NCI-H460 (cell line): ENCODE data around the gene CTIF. TPM values are rescaled to one million over a fixed set of nuclear protein-coding genes. Genes with fewer than 3 reads are reported as not detected.
"Not testable (repeated sequence)": the region's sequence is repeated elsewhere in the genome, so short reads cannot be mapped to it uniquely, and the experiment has no call there.

Source experiments
- DNase-seq: peaks from one replicate; pipeline ENCODE4 v3.0.0-alpha.2; 2016; ENCODE audit warnings: low read depth; ENCODE audit errors: extremely low read depth
- total RNA-seq: library from RNA; depleted of rRNA; stranded (reverse); fragments of >200 nt; shearing (Covaris generic); gene quantifications from 2 replicates; pipeline ENCODE4 v1.2.3, GENCODE V29; 2014

The CTIF gene
- total RNA-seq, 1 experiment from 2014 or later, result 57.0 TPM

DNA sequence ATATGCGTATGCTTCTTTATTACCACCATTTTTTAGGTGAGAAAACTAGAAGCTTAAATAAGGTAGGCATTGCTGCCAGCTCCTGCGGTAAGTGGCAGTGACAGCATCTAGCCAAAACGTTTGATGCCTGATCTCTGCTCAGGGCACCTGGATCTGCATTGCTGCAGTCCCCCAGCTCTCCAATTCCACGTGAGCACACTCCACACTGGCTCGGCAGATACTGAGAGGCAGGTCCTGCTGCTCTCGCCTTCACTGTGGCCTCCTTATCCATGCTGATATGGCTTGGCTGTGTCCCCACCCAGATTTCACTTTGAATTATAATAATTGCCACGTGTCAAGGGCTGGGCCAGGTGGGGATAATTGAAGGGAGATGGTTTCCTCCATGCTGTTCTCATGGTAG is 160.9 kb downstream of the CTIF start:
- DNase-seq, result no peak

DNA sequence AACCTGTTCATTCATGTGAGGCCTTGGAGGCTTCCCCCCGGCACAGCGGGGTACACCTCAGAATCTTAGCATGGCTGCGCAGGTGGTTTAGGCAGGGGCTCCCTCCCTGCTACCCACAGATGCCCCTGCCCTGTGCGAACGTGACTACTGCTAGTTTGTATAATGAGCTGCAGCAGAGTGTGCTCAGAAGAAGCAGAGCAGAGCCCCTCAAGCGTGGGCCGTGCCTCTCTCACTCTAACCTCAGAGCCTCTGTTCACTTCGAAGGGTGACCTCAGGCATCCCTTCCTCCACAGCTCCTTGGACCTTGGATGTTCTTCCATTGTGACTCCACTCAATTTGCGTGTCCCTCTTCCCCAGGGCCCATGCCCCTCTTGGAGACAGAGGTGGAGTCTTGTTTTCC is 161.6 kb downstream of the CTIF start:
- no peak for DNase-seq

DNA sequence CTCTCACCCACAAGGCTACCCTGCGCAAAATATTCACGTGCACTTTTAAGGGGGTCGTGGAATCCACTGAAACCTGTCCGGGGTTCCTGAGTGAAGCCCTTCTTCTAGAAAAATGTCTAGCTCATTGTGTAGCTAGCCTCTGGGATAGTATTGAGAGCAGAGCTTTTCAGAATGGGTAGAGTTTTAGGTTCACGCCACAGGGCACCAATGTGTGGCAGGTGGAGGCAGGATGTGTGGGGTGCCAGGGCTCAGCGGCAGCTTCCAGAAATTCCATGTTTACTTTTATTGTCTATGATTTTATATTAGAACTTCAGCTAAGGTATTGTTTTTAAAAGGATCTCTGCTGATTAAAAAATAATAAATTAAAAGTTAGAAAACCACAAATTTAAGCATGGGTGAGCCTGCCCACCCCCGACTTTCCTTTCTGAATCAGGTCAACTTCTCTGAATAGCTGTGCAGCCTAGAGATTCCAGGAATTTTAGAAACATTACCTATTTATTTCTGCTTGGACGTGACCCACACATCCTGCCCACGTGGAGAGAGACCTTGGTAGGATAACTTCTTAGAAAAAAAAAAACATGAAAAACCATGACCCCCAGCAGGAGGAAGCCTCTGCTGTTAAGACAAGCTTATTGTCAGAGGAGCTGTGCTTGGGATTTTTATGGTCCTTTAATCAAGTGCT is 163.7 kb downstream of the CTIF start:
- no peak for DNase-seq

DNA sequence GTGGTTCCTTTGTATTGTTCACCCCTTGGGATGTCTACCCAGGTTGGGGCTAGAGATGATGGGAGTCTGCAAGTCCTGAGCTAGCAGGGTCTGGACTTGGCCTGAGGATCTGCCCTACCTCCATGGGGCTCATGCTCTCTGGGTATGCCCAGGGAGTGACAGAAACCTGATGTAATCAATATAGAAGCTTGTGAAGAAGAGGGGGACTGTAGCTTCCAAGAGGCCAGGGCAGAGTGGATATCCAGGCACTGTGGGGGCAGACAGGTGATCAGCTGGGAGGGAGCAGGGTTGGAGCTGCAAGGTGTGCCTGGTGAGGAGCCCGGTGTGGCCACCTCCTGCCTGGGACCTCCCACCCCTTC is 164.2 kb downstream of the CTIF start:
- DNase-seq, result no peak

DNA sequence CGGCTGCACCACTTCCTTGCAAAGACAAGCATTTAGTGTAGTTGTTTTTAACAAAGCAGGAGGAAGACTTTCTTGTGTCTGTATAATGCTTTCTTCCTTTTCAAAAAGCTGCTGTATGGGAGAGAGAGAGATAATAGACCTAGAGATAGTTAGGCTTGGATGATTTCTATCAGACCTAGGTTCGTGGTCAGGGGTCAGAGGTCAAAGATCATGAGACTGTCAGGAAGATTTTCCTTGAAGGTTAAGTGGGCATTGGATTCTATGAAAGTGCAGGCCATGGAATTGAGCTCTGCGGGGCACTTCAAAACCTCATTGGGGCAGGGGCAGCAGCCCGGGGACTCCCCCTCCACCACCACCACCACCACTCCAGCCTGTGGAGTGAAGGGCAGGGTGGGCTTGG is 164.6 kb downstream of the CTIF start:
- DNase-seq, result no peak

DNA sequence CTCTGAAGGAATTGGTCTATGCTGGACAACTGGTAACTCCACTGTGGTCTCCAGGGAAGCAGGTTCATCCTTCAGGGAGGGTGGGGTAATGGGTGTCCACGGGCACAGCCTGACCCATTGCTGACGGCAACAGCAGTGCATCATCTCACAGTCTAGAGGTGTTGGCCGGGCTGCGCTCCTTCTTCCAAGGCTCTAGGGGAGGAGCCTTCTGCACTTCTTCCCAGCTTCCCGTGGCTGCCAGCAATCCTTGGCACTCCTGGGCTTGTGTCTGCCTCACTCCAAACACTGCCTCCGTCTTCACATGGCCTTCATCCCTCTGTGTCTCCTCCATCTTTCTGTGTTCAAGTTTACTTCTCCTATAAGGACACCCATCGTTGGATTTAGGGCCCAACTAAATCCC is 166.2 kb downstream of the CTIF start:
- no peak for DNase-seq

DNA sequence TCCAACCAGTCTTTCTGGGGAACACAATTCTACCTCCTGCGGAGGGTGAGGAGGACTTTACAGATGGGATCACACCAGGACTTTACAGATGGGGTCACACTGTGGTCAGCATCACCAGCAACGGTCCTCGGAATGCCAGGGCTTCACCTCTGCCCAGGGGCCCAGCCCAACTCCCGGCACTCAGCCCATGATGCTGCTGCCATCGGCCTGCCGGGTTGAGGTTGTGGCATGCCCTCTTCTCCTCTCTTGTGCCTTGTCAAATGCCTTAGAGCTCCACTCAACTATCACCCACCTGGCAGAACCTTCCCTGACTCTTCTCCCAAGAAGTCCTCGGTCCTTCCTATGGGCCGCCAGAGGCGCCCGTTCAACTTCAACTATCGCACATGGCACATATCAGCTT is 166.7 kb downstream of the CTIF start:
- DNase-seq, result no peak

DNA sequence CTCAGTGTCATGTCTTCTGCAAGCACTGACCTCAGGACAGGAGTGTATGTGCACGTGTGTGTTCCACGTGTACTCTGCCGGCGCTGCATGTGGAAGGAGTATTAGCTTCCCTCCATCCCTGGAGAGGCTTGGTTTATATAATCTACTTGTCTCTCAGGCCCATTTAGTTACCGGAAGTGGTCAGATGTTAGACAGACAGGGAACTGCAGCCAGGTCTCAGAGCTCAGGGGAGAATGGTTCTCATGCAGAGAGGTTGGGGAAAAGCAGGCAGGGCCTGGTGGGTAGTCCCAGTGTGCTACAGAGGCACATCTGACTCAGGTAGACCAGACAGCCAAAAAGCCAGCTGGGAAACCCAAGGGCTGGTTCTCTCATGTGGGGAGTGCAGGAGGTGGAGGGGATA is 167.9 kb downstream of the CTIF start:
- DNase-seq, result no peak

DNA sequence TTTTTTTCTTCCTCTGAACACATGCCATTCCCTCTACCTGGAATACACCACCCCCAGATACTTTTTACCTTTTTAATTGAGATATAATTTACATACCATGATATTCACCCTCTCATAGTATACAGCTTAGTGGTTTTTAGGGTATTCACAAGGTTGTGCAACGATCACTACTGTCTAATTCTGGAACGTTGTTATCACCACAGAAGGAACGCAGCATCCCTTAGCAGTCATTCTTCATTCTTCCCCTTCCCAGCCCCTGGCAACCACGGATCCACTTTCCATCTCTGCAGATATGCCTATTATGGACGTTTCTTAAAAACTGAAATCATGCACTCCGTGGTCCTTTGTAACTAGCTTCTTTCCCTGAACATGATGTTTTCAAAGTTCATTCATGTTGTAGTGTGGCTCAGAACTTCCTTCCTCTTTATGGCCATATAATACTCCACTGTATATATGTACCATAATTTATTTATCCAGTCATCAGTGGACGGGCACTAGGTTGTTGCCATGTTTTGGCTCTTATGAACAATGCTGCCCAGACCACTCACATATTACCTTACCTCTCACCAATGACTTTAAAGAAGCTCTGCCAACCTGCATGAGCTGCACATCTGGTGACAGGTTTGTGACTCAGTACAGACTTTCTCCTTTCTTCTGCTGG is 168.9 kb downstream of the CTIF start:
- DNase-seq, result no peak

DNA sequence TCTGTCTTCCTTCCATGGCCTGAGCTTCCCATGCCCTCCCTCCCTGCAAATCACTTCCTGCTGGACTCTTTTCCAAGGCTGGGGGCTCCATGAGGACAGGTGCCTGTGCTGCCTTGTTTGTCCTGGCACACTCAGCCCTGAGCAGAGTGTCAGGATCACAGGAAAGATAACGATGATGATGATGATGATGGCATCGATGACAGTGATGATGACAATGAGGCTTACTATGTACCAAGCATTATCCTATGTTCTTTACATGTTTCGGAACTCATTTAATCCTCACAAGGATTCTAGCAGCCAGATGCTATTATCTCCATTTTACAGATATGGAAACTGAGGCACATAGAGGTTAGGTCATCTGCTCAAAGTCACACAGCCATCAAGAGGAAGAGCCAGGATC is 170.0 kb downstream of the CTIF start:
- no peak for DNase-seq

DNA sequence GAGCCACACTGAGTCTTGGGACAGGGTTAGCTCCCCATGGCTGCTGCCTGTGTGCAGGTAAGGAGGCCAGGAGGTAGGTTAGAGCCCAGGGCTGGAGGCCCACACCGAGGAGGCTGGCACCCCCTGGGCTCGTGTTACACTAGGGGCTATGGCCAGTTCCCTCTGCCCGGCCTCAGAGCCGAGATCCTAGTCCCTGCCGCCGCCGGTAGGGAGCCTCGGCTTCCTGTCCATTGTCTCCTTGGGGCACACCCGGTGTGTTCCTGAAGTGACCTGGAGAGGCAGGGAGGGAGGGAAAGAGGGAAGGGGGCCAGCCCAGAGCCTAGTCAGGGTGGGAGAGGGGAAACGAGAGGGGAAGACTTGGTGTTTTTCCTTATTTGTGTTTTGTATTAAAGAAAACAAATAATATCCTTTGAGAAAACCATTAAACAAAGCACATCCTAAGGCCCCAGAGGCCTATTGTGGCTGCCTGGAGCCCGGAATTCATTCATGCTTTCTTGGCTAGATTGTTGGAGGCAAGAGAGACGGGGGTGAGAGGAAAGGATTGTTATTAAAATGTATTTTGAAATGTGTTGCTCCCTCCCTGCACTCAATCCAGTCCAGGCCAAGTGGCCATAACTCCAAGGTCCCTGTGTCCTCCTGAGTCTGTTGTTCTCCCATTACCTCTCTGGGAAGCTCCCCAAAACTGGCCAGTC is 170.7 kb downstream of the CTIF start:
- DNase-seq, result no peak

DNA sequence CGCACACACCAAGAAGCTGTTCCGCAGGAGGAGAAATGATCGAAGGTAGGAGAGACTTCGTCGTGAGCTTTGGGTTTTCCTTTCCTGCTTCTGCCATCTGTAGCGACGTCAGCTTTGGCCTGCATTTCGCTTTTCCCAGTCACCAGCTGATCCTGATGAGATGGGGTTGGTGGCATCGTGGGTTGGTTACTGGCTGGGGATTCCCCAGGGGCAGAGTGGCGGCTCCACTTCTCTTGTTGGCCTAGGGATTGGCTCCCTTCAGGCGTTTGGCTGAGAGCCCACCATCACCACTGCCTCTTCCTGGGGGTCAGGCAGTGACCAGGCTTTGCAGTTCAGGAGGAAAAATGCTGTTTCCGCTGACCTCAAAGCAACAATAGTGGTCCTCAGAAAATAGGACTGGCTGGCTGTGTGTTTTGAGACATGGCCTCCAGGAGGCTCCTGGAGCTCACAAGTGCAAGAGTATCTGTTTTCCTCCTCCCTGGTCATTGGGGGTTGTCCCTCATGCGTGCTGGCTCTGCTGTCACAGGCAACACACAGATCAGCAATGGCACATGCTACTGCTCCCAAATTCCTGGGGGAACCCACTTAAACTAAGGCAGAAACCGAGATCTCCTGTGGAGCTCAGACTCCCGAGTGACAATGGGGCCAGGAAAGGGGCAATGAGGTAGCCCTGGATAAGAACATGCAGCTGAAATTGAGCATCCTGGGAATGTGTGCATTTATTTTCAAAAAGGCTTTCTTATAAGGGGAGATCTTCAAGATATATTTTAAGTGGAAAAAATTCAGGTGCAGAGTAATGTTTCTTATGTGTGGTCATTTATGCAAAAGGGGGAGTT is 173.0 kb downstream of the CTIF start:
- no peak for DNase-seq

DNA sequence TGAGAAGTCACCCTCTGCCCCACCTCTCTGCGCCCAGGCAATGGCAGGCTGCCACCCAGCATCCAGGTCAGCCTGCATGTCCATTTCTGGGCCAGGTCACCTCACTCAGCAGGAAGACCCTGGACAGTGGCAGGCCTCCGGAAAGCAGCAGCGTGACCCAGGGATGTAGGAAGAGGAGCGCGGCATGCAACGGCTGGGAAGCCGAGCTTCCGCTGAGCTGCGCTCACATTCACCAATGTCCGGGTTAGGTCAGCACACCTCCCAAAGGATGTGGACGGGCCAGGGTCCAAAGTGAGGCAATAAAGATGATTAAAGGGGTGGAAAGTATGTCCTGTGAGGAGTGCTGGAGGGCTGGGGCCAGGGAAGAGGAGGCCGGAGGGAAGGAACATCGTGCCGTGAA is 174.5 kb downstream of the CTIF start:
- no peak for DNase-seq

DNA sequence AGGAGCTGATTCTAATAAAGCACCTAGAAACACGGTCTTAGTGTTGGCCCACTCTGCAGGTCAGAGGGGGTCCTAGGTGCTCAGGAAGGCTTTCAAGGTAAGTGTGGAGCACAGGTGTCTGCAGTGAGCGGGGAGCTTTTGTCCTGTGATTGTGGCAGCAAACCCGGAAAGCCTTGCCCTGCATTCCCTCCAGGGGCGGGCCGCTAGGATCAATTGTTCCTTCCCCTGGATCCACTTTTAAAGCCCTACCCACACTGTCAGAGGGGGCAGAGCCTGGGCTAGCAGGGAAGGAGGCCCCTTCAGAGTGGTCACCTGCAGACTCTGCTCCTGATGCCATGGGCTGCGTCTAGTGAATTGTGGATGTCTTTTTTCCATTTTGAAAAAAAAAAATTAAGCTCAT is 176.0 kb downstream of the CTIF start:
- no peak for DNase-seq

DNA sequence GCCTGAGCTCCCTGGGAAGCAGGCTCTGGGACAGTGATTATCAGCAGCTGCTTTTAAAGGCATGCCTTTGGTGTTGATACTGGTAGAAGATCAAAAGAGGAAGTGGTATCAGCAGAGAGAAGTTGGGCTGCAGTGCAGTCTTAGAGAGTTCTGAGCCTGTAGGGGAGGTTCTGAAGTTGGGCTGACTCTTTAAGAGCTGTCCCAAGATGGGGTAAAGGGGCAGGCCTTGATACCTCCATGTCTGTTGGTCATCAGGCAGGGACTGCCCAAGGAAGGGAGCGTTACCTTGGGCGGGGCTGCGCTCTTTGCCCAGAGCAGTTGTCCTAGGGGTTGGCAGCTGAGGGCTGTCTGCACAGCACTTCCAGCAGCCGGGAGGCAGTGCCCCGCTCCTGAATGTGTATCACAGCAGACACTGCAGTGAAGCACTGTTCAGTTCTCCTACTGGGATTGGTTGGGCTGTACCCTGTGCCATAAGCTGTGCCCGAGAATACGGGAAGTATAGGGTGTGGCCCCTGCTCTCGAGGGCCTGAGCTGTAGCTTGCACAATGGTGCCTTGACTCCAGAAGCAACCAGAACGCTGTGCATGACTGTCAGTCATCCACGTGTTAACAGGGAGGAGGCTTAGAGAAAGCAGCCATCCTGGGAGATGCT is 177.0 kb downstream of the CTIF start:
- DNase-seq, result no peak

DNA sequence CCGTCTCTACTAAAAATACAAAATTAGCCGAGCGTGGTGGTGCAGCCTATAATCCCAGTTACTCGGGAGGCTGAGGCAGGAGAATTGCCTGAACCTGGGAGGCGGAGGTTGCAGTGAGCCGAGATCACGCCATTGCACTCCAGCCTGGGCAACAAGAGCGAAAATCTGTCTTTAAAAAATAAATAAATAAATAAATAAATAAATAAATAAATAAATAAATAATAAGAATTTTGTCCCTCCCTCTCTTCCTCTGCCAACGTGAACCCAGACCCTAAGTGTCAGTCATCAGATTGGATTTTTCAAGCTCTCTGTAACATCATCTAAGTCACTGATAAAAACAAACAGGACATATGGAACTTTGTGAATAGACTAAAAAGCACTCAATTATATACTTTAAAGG is 178.4 kb downstream of the CTIF start:
- not testable (repeated sequence) for DNase-seq

DNA sequence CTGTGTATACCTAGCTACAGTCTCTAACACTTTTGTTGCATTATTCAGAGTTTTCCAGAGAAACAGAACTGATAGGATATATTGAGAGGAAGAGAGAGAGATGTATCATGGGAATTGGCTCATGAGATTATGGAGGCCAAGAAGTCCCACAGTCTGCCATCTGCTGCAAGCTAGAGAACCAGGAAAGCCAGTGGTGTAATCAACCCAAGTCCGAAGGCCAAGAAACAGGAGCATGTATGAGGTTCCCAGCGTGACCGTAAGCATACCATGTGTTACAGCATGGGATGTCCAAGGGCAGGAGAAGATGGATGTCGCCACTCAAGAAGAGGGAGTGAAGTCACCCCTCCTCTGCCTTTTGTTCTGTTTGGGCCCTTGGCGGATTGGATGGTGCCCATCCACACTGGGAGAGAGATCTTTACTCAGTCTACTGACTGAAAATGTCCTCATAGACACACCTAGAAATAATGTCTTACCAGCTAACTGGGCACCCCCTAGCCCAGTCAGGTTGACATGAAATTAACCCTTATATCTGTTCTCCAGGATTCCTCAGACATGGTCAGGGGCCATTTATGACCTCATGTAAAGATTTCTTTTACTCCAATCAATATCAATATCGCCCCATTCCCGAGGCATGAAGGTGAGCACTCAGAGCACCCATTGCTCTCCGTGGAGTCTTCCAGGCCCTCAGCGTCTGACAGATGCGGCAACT is 179.6 kb downstream of the CTIF start:
- no peak for DNase-seq

DNA sequence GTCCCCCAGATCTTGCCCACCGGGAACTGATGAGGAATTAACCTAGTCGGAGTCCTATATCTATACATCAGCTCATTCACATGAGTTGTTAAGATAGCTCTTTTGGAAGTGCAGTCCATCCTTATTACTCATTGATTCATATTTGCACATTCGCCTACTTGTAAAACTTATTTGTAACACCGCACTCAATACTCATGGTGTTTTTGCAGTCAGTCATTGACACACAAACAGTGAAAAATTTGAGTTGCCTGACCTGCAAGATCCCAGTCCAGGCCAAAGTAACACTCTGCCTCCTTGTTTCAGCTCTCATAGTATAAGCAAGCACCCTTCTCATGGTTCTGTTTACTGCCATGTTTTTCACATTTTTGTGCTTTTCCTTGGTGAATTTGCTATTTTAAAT is 180.6 kb downstream of the CTIF start:
- no peak for DNase-seq

DNA sequence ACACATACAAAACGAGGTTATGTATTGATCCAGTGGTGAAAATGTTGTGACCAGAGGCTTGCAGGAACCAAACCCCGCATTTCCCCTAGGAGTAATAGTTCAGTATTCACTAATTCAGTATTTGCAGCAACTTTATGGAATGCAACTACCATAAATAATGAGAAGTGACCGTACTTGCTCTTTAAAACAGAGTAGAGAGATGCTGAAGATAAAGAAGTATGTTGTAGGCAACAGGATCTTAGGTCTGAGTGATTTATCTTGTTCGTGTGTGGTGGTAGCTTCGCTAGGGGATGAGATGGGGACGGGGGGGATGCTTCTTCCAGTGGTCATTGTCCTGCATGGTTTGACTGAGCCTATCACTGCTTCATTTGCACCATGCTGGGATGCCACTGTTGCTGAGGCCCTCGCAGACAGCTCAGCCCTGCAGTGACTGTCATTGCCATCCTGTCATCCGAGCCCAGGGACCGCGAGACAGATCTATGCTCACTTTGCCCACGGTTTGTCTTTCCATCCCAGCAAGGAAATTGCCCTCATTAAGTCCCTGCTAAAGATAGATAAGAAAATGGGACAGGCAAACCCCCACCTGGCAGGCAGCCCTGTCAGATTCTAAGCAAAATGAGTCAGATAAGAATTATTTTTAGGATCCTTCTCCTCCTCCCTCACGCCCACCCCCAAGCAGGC is 181.3 kb downstream of the CTIF start:
- DNase-seq, result no peak

DNA sequence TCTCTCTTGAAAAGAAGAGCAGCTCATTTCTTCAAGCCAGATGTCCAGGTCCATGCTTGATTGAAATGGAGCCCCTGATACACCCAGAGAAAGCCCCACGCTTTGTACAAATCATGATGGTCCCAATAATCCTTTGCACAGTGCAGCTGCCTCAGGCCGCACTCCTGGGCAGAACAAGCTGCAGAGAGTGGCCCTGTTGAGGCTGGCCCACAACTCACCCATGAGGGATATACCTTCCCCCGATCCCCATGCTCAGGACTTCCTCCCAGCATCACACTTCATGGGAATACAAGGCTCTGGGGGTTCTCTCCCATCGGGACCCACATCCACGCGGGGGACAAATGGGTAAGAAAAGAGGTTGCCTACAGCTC is 181.8 kb downstream of the CTIF start:
- DNase-seq, result no peak
